Suprapubic skin (tissue), 4 donors: ENCODE data around the gene TNS3.

Experiments used
- CTCF ChIP-seq, 2 donors: fragments of 200-600 bp in 1 of 2; fragments of 450-650 bp in 1 of 2; sonication (generic) in 1 of 2; IDR thresholded peaks; one replicate each; pipeline ENCODE4 v1.5.1; 2016 to 2019; ENCODE audit warnings: antibody characterized with exemption in 2 of 2, mild to moderate bottlenecking in 1 of 2, moderate library complexity in 1 of 2
- POLR2A ChIP-seq, 2 donors: fragments of 450-650 bp; IDR thresholded peaks; one replicate each; pipeline ENCODE4 v1.6.1; 2017; ENCODE audit warnings: antibody characterized with exemption in 2 of 2, mild to moderate bottlenecking in 2 of 2, moderate library complexity in 2 of 2
- POLR2AphosphoS5 ChIP-seq, 3 donors: sonication (generic); formaldehyde crosslinking; IDR thresholded peaks; one replicate each; pipeline ENCODE4 v1.6.1; 2017; ENCODE audit warnings: antibody characterized with exemption in 3 of 3

GRCh38 chr7:47549916-47550315, 32.0 kb downstream of the TNS3 start:
- no peak for TF ChIP-seq CTCF (IDR thresholded peaks at IDR 0.05)
- TF ChIP-seq POLR2AphosphoS5 (IDR thresholded peaks at IDR 0.05): no peak
- TF ChIP-seq POLR2A (IDR thresholded peaks at IDR 0.05): no peak
